Measurements from ENCODE around the gene BOLA3. TPM values are rescaled to one million over a fixed set of nuclear protein-coding genes. Genes with fewer than 3 reads are reported as not detected.
"Not testable (repeated sequence)": the region's sequence is repeated elsewhere in the genome, so short reads cannot be mapped to it uniquely, and the experiment has no call there.

The BOLA3 gene
- total RNA-seq, 1 donor from 2014 or later: 35.9 TPM

DNA sequence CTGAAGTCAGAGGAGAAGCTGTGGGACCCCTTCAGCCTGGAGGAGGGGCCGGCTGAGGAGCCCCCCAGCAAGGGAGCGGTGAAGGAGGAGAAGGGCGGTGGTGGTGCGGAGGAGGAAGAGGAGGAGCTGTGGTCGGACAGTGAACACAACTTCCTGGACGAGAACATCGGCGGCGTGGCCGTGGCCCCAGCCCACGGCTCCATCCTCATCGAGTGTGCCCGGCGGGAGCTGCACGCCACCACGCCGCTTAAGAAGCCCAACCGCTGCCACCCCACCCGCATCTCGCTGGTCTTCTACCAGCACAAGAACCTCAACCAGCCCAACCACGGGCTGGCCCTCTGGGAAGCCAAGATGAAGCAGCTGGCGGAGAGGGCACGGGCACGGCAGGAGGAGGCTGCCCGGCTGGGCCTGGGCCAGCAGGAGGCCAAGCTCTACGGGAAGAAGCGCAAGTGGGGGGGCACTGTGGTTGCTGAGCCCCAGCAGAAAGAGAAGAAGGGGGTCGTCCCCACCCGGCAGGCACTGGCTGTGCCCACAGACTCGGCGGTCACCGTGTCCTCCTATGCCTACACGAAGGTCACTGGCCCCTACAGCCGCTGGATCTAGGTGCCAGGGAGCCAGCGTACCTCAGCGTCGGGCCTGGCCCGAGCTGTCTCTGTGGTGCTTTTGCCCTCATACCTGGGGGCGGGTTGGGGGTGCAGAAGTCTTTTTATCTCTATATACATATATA lies 46.0 kb downstream of the BOLA3 start:
- no peak for ATAC-seq

DNA sequence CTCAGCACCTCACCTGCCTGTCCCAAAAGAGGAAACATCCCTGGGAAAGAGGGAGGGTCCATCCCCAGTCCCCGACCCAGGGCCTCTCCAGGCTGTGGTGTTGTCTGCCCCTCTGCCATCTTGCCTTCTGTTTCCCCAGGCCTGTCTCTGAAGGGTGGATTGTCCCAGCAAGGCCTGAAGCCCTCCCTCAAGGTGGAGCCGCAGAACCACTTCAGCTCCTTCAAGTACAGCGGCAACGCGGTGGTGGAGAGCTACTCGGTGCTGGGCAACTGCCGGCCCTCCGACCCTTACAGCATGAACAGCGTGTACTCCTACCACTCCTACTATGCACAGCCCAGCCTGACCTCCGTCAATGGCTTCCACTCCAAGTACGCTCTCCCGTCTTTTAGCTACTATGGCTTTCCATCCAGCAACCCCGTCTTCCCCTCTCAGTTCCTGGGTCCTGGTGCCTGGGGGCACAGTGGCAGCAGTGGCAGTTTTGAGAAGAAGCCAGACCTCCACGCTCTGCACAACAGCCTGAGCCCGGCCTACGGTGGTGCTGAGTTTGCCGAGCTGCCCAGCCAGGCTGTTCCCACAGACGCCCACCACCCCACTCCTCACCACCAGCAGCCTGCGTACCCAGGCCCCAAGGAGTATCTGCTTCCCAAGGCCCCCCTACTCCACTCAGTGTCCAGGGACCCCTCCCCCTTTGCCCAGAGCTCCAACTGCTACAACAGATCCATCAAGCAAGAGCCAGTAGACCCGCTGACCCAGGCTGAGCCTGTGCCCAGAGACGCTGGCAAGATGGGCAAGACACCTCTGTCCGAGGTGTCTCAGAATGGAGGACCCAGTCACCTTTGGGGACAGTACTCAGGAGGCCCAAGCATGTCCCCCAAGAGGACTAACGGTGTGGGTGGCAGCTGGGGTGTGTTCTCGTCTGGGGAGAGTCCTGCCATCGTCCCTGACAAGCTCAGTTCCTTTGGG lies 47.2 kb downstream of the BOLA3 start:
- ATAC-seq: no peak

DNA sequence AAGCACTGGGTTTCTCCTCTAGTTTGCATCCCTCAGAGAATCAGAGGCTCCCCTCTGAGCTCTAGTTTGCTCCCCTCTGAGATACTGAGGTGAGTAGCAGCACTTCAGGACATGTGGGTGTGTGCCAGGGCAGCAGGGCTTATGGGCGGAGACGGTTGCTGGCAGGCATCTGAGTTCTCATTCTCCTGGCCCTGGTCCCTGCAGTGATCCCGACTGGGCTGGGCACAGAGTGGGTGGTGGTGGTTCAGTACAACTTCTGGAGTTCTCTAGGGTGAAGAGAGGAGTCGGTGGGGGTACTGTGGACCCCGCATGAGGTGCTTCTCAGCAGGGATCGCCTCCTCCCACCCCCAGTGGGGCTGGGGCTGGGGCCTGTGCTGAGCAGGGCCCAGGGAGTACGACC lies 47.9 kb downstream of the BOLA3 start:
- peak; percentile 83 for ATAC-seq

DNA sequence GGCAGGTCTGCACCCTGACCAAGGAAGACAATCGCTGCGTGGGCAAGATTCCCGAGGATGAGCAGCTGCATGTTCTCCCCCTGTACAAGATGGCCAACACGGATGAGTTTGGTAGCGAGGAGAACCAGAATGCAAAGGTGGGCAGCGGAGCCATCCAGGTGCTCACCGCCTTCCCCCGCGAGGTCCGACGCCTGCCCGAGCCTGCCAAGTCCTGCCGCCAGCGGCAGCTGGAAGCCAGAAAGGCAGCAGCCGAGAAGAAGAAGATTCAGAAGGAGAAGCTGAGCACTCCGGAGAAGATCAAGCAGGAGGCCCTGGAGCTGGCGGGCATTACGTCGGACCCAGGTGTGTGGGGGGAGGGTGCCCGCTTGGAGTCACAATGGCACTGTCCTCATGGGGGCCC lies 48.4 kb downstream of the BOLA3 start:
- ATAC-seq: no peak

DNA sequence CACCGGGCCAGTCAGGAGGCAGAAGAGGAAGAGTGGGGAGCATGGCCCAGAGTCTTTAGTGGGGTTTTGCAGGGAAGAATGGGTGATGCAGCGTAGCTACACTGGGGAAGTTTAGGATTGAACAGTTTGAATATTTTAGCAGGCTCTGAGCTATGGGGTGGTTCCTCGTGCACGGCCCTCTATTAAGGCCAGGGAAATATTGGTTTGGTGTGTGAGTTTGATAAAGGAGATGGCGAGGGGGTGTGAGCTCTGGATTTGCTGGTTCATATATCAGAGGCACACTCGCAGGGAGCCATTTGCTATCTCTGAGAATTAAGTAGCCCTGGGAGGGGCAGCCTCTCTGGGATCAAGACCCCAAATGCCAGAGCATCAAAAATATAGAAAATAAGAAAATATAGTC lies 50.1 kb downstream of the BOLA3 start:
- no peak for ATAC-seq

DNA sequence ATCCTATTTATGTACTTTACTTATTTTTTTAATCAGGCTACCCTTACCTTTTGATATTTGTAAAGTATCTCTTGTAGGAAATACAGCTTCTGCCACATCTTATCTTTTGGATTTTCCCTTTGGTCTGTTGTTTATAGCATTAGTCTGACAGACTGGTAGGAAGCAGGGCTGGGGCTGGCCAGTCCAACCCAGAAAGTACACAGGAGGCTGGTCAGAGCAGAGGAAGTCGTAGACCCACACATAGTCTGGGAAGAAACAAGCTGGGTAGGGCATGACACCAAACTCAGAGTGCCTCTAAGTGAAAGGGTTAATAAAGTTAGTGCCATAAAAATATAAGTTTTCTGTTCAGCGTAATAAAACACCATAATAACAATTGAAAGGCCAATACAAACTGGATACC lies 51.7 kb downstream of the BOLA3 start:
- ATAC-seq: no peak

DNA sequence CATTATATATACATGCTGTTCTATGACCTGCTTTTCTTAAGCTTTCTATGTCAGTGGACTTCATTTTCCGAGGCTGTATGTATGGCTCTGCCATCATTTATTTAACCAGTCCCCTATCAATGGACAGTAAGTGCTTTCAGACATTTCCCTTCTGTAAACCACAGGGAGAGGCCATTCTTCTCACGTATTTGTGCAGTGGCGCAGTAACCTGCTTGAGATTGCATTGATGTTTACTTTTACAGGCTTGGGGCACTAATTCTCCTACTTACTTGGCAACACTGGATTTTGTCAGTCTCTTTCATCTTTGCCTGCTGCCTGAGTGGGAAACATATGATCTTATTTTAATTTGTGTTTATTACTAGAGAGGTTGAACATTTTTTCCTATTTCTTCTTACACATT lies 52.1 kb downstream of the BOLA3 start:
- no peak for ATAC-seq

DNA sequence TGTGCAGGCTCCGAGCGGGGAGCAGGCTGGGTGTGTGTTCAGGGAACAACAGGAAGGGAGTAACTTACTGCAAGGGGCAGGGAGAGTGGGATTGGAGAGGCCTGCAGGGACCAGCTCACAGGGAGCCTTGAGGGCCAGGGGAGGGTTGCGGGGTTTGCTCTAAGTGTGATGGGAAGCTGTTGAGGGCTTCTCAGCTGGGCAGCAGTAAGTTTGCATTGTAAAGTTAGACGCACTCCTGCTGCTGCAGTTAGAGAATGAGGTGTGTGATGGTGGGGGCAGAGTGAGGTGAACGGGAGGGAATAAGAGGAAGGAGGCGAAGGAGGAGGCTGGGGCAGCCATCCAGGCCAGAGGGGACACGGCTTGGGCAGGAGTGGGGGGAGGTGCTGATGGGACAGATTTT lies 53.4 kb downstream of the BOLA3 start:
- no peak for ATAC-seq

DNA sequence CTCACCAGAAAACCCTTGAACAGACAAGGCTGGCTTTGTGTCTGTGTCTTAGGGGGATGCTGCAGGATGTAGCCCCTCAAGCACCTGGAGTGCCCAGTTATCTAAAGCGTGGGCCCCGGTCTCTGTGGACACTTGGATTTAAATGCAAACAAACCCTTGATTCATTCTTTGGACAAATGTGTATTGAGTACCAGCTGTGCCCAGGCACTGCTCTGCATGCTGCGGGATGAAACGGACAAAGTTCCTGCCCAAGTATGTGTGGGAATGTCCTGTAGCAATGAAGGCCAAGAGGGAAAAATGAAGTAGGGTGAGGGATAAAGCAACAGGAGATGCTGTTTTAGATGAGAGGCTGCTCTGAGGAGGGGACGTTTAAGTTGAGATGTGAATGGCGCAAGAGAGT lies 53.9 kb downstream of the BOLA3 start:
- ATAC-seq: no peak

DNA sequence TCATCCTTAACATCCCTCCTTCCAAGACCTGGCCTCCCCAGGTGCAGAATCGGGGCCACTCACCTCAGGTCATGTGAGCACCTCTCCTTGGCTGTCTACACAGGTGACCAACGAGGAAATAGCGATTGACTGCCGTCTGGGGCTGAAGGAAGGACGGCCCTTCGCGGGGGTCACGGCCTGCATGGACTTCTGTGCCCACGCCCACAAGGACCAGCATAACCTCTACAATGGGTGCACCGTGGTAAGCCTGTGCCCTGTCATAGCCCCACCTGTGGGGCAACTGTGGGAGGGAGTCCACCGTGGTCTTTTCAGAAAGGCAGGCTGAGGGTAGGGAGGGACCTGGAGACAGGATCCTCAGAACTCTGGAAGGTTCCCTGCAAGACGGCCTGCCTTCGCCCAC lies 54.3 kb downstream of the BOLA3 start:
- ATAC-seq: no peak

DNA sequence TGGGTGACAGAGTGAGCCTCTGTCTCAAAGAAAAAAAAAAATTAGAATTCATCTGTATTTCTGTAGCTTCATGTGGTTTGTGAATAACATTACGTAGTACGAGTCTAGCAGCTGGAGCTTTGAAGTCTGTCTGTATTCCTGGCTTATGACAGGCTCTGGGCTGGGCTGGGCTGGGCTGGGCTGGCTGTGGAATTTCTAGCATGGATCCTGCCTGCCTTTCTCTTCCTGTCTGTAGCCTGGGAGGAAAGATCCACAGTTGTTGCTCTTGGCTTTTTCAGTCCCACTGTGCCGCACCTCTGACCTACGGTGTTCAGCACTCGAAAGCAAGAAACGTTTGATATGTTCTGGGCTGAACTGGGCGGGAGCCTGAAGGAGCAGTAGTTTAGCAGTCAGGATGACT lies 55.4 kb downstream of the BOLA3 start:
- ATAC-seq: no peak

DNA sequence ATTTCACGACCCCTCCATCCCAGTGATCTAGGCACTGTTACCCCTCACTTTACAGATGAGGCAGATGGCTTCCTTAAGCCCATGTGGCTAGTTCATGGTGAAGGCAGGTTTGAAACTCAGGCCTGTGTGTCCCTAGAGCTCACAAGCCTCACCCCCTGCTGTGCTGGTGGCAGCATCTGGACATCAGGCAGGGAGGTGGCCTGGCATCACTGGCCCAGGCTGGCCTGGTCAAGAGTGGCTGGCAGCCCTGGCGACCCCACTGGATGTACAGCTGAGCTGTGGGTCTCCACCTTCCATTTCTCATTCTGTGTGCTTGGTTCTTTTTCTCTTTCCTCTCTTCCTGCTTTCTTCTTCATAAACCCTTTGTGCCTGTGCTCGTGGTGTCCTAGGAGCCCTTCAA lies 56.3 kb downstream of the BOLA3 start:
- ATAC-seq: no peak

DNA sequence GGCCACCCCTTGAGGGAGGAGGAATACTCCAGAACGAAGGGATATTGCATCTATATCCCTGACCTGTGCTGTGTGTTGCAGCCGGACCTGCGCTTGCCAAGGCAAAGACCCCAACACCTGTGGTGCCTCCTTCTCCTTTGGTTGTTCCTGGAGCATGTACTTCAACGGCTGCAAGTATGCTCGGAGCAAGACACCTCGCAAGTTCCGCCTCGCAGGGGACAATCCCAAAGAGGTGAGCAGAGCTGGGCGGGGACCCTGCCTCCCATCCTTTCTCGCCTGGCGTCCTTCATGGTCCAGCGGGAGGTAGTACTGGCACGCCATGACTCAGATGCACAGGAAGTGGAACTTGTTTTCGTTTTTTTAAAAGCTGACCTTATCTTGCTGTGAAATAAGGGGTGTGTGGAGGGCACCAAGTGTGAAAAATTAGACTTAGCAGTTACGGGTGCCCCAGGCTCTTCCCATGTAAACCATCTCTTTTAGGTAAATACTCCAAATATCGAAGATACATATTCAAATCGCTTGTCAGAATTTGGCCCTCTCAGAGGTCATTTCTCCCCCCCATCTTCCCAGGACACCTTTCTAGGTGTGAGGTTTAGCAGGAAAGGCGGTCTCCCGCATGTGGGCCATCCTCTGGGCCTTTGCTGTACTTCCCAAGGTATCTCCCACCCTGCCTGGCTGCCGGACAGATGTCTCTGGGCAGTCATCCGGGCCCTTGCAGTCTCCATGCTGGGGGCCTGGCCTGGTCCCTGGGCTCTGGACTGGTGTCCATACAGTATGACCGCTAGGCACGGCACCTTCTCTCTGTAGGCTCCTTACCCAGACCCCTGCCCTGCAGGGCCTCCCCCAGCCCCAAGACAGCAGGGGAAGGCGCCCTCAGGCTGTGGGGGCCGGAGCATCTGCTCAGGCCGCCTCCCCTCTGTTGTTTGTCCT lies 57.6 kb downstream of the BOLA3 start:
- ATAC-seq: no peak

DNA sequence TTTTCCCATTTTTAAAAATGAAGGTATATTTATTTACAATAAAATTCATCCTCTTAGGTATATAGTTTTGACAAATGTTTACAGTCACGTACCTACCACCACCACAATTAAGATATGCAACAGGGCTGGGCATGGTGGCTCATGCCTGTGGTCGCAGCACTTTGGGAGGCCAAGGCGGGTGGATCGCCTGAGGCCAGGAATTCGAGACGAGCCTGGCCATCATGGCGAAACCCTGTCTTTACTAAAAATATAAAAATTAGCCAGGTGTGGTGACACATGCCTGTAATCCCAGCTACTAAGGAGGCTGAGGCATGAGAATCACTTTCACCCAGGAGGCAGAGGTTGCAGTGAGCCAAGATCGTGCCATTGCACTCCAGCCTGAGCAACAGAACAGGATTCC lies 59.0 kb downstream of the BOLA3 start:
- ATAC-seq: not testable (repeated sequence)

DNA sequence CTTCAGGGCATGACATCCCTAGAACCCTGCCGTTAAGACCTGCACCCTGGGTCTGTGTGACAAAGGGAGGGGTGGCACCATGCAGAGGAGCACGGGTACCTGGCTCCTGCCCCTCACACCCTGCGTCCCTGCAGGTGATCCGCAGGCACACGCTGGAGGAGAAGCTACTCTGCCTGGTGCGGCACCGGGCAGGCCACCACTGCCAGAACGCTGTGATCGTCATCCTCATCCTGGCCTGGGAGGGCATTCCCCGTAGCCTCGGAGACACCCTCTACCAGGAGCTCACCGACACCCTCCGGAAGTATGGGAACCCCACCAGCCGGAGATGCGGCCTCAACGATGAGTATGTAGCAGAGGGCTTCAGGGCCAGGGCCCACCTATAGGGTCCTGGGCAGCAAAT lies 60.0 kb downstream of the BOLA3 start:
- ATAC-seq: no peak

DNA sequence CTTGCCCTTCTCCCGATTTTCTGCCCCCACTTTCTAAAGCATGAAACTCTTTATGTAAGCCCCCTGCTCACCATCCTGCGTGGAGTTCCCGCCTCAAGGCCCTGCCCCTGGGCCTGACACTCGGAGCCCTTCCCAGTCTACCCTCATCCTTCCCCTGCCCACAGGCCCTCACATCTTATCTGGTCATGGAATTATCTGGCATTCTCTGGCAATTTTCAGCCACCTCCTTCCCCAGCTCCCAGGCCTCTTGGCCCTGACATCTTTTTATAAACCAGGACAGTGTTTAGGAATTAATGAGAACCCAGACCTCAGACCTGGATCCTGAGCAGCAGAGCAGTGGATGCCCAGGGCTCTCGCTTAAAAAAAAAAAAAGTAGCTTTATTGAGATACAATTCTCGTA lies 61.7 kb downstream of the BOLA3 start:
- ATAC-seq: no peak

Other genes with a start within 250 kb of the BOLA3 start
- gene DGUOK, start 221.0 kb downstream of the BOLA3 start, total RNA-seq: 38.3 TPM
- gene TET3, start 163.0 kb downstream of the BOLA3 start, total RNA-seq: 18.8 TPM
- gene MOB1A, start 31.0 kb upstream of the BOLA3 start, total RNA-seq: 81.3 TPM
- 77.6 TPM for gene MTHFD2, start 50.7 kb upstream of the BOLA3 start, total RNA-seq
- gene SLC4A5, start 195.5 kb upstream of the BOLA3 start, total RNA-seq: 0.56 TPM
- 86.4 TPM for gene DCTN1, start 232.4 kb upstream of the BOLA3 start, total RNA-seq

Measured in esophagus mucosa (tissue), 1 donor.